AG09309 (cell line): ENCODE results near the gene PCDHGA6.
"Not testable (repeated sequence)": the region's sequence is repeated elsewhere in the genome, so short reads cannot be mapped to it uniquely, and the experiment has no call there.

Experiments
- DNase-seq: peaks from one replicate; pipeline ENCODE4 v3.0.0-alpha.2; 2010; ENCODE audit warnings: low read depth
- H3K4me3 ChIP-seq: 2 replicates; pipeline ENCODE4 v1.5.1; 2011; ENCODE audit warnings: mild to moderate bottlenecking, low read depth, low read length, moderate library complexity; ENCODE audit not compliant: control insufficient read depth
- CTCF ChIP-seq: IDR thresholded peaks from 2 replicates; pipeline ENCODE4 v1.5.1; 2011; ENCODE audit warnings: mild to moderate bottlenecking, low read depth, low read length, inconsistent platforms; ENCODE audit not compliant: insufficient read depth, control insufficient read depth; ENCODE audit errors: missing control alignments

PCDHGA6 gene

GRCh38 chr5:141388661-141389060 lies 15.0 kb downstream of the PCDHGA6 start:
- no peak overlapping the region for H3K4me3 ChIP-seq
- no peak for TF ChIP-seq CTCF

GRCh38 chr5:141389153-141390042 lies 15.7 kb downstream of the PCDHGA6 start:
- no peak overlapping the region for H3K4me3 ChIP-seq
- no peak for TF ChIP-seq CTCF
- no peak for DNase-seq

More at GRCh38 chr5:141388661-141389060, 15.0 kb downstream of the PCDHGA6 start:
- DNase-seq = no peak

GRCh38 chr5:141392429-141393198 lies 18.9 kb downstream of the PCDHGA6 start, which contains the start of gene PCDHGA8:
PCDHGA8 (plus strand) TSS chr5:141392633; CDS start chr5:141392814, 181 bp downstream.
- DNase-seq = no peak
- peak within 1 kb of the TSS; percentile 43 for H3K4me3 ChIP-seq

GRCh38 chr5:141393267-141393666 lies 19.6 kb downstream of the PCDHGA6 start:
- TF ChIP-seq CTCF = no peak
- H3K4me3 ChIP-seq = no peak overlapping the region
- no peak for DNase-seq

More at GRCh38 chr5:141392429-141393198, 18.9 kb downstream of the PCDHGA6 start, which contains the start of gene PCDHGA8:
- peak; percentile 44 for TF ChIP-seq CTCF

GRCh38 chr5:141394401-141395187 lies 20.9 kb downstream of the PCDHGA6 start:
- H3K4me3 ChIP-seq, DNase-seq: not testable (repeated sequence)

GRCh38 chr5:141397756-141398551 lies 24.3 kb downstream of the PCDHGA6 start, which contains the start of gene PCDHGB5:
PCDHGB5 (plus strand) TSS chr5:141397947; CDS start chr5:141398128, 181 bp downstream.
- peak; percentile 67 for TF ChIP-seq CTCF
- H3K4me3 ChIP-seq = peak within 1 kb of the TSS; percentile 29
- not testable (repeated sequence) for DNase-seq
